ENCODE measurements around the gene ITSN1.

The ITSN1 gene

GRCh38 chr21:33831962-33832659, 189.8 kb downstream of the ITSN1 start:
- TF ChIP-seq, protein P1, sequence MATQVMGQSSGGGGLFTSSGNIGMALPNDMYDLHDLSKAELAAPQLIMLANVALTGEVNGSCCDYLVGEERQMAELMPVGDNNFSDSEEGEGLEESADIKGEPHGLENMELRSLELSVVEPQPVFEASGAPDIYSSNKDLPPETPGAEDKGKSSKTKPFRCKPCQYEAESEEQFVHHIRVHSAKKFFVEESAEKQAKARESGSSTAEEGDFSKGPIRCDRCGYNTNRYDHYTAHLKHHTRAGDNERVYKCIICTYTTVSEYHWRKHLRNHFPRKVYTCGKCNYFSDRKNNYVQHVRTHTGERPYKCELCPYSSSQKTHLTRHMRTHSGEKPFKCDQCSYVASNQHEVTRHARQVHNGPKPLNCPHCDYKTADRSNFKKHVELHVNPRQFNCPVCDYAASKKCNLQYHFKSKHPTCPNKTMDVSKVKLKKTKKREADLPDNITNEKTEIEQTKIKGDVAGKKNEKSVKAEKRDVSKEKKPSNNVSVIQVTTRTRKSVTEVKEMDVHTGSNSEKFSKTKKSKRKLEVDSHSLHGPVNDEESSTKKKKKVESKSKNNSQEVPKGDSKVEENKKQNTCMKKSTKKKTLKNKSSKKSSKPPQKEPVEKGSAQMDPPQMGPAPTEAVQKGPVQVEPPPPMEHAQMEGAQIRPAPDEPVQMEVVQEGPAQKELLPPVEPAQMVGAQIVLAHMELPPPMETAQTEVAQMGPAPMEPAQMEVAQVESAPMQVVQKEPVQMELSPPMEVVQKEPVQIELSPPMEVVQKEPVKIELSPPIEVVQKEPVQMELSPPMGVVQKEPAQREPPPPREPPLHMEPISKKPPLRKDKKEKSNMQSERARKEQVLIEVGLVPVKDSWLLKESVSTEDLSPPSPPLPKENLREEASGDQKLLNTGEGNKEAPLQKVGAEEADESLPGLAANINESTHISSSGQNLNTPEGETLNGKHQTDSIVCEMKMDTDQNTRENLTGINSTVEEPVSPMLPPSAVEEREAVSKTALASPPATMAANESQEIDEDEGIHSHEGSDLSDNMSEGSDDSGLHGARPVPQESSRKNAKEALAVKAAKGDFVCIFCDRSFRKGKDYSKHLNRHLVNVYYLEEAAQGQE (IDR thresholded peaks at IDR 0.05; ENCODE audit: insufficient read depth in 1 of 2, low read depth in 2 of 2, low read length in 2 of 2), result no peak
- no peak for TF ChIP-seq SIN3A (IDR thresholded peaks at IDR 0.05; ENCODE audit: borderline replicate concordance, insufficient read depth, low read length)
- TF ChIP-seq POLR2AphosphoS5 (IDR thresholded peaks at IDR 0.05; ENCODE audit: low read depth, low read length), result no peak
- TF ChIP-seq FOXP2 (optimal IDR thresholded peaks at IDR 0.05; ENCODE audit: borderline replicate concordance, extremely low read depth, extremely low read length, insufficient read depth), result no peak
- no peak for TF ChIP-seq TAF1 (IDR thresholded peaks at IDR 0.05; ENCODE audit: borderline replicate concordance, insufficient read depth, low read length)

DNA sequence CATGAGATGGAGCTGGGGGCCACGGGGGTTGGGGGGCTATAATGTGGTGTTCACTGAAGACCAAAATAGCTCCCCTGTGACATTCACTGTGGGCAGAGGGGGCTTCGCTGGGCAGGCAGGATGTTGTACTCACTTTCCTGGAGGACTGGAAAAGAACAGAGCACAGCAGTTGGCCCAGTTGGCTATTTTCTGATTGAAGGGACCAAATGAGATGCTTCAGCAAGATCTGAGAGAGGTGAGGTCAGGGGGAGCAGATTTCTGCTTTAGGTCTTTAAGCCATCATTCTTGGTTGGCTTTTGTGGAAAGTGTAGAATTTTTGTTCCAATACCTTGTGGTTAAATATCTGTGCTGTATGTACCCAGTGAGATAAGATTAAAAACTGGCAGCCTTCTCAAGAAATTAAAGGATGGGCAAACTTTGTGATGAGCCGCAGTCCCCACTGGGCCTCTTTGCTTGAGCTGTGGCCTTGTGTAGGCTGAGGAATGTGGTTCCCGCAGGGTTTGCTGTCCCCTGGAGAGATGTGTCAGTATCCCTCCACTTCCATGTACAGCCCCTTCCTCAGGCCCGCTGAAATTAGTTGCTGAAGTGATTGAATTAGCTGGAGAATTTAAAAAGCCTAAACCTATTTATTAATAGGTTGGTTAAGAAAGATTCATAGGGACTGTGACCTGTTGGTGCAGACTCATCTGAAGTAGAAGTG, 192.7 kb downstream of the ITSN1 start:
- TF ChIP-seq SIN3A (IDR thresholded peaks at IDR 0.05; ENCODE audit: borderline replicate concordance, insufficient read depth, low read length) (no peak), FOXP2 (optimal IDR thresholded peaks at IDR 0.05; ENCODE audit: borderline replicate concordance, extremely low read depth, extremely low read length, insufficient read depth) (no peak), POLR2AphosphoS5 (IDR thresholded peaks at IDR 0.05; ENCODE audit: low read depth, low read length) (no peak), TAF1 (IDR thresholded peaks at IDR 0.05; ENCODE audit: borderline replicate concordance, insufficient read depth, low read length) (no peak)
- TF ChIP-seq, protein P1 (IDR thresholded peaks at IDR 0.05; ENCODE audit: insufficient read depth in 1 of 2, low read depth in 2 of 2, low read length in 2 of 2), result no peak

DNA sequence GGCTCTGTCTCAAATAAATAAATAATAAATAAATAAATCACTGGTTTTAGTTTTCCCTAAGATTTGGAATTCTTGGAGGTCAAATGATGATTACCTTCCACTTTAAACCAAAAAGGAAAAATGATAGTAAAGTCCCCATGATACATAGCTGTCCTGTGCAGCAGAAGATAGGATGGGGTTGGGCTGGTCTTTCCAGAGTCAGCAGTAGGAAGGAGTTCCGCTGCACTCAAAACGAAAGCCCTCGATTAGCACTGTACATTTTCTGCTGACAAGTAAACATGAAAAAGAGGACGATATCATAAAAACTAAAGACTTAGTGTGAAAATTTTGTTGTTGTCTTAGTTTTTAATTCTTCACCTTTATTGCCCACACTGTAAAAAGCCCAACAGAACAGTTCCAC, 193.6 kb downstream of the ITSN1 start:
- TF ChIP-seq SIN3A (IDR thresholded peaks at IDR 0.05; ENCODE audit: borderline replicate concordance, insufficient read depth, low read length), result no peak
- TF ChIP-seq FOXP2 (optimal IDR thresholded peaks at IDR 0.05; ENCODE audit: borderline replicate concordance, extremely low read depth, extremely low read length, insufficient read depth), result no peak
- TF ChIP-seq TAF1 (IDR thresholded peaks at IDR 0.05; ENCODE audit: borderline replicate concordance, insufficient read depth, low read length), result no peak
- TF ChIP-seq, protein P1 (IDR thresholded peaks at IDR 0.05; ENCODE audit: insufficient read depth in 1 of 2, low read depth in 2 of 2, low read length in 2 of 2), result no peak
- TF ChIP-seq POLR2AphosphoS5 (IDR thresholded peaks at IDR 0.05; ENCODE audit: low read depth, low read length), result no peak

DNA sequence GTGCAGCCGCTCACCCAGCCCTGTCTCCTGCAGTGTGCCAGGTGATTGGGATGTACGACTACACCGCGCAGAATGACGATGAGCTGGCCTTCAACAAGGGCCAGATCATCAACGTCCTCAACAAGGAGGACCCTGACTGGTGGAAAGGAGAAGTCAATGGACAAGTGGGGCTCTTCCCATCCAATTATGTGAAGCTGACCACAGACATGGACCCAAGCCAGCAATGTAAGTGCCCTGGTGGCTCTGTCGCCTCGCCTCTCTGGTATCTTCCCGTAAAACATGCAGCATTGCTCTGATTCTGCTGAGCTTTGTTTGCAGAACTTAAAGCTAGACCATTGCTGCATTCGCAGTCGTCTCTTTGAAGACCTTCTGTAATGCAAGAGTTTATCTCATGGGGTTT, 194.1 kb downstream of the ITSN1 start:
- TF ChIP-seq POLR2AphosphoS5 (IDR thresholded peaks at IDR 0.05; ENCODE audit: low read depth, low read length), result no peak
- TF ChIP-seq FOXP2 (optimal IDR thresholded peaks at IDR 0.05; ENCODE audit: borderline replicate concordance, extremely low read depth, extremely low read length, insufficient read depth), result no peak
- TF ChIP-seq, protein P1 (IDR thresholded peaks at IDR 0.05; ENCODE audit: insufficient read depth in 1 of 2, low read depth in 2 of 2, low read length in 2 of 2), result no peak
- no peak for TF ChIP-seq TAF1 (IDR thresholded peaks at IDR 0.05; ENCODE audit: borderline replicate concordance, insufficient read depth, low read length)
- no peak for TF ChIP-seq SIN3A (IDR thresholded peaks at IDR 0.05; ENCODE audit: borderline replicate concordance, insufficient read depth, low read length)

Measured in PFSK-1 (cell line).